ENCODE measurements around the gene RTP4. TPM values are rescaled to one million over a fixed set of nuclear protein-coding genes. Genes with fewer than 3 reads are reported as not detected.
"Not testable (repeated sequence)": the region's sequence is repeated elsewhere in the genome, so short reads cannot be mapped to it uniquely, and the experiment has no call there.

The RTP4 gene
- total RNA-seq, 2 donors from 2014 or later: 2.7 to 3.0 TPM

DNA sequence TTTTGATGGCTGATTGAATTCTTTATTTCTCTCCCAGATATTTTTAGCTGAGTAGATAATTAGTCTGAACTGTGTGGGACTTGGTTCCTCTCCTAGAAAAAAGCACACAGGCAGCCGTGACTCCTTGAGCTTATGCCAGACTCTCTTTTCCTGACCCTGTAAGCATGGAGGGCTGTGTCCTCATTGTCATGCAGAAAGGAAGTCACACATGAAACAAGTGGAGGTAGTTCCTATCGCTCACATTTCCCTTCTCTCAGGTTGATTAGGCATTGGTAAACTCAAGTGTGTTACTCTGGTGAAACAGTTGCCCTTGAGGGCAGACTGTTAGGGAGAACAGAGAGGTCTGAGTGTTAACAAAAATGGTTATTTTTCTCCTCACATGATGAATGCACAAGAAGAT is 6.3 kb upstream of the RTP4 start:
- intact Hi-C loops (cut with DNase I): loop anchor here in 1 of 2 donors (5.0 kb wide), 1 partner anchor 1160 kb away; no protein-coding TSS in a partner anchor
- no peak for DNase-seq (ENCODE audit: low spot score)

DNA sequence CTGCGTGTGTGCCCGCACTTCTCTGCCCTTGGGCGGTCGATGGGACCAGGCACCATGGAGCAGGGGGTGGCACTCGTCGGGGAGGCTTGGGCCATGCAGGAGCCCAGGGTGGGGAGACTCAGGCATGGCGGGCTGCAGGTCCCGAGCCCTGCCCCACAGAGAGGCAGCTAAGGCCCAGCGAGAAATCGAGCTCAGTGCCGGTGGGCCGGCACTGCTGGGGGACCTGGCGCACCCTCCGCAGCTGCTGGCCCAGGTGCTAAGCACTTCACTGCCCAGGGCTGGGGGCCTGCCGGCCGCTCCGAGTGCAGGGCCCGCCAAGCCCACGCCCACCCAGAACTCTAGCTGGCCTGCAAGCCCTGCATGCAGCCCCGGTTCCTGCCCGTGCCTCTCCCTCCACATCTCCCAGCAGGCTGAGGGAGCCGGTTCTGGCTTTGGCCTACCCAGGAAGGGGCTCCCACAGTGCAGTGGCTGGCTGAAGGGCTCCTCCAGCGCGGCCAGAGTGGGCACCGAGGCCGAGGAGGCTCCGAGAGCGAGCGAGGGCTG is 553 bp upstream of the RTP4 start:
- intact Hi-C loops (cut with DNase I): no loop called here
- no peak for DNase-seq (ENCODE audit: low spot score)

DNA sequence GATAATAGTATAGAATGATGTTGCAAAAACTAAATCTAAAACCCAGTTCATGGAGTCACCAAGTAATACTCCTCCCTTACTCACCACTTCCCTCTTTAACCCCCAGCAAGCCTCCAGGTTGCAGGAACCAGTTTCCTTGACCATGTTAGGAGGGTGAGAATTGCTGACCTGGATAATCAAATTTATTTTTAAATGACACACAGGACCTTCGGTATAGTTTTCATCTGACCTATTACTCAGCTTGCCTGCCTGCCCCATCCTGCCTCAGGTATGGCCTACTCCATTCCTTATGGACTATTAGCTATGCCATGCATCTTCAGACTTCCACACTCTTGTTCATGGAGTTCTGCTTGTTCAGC is 883 bp downstream of the RTP4 start:
- intact Hi-C loops (cut with DNase I): no loop called here

DNA sequence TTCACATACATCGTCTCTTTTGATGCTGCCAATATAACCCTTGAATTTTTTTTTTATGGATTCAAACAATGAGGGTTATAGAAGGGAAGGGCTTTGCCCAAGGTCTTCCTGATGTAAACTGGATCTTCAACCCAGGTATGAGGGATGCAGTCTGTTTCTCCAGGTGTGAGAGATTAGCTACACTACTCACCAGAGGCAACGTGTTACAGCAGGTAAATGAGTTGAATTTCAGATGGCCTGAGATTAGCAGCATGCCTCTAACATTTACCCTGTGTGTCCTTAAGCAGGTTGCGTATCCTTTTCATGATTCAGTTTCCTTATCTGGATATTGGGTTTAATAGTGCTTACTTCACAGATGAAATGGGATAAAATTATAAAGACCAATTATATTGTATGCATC is 1.9 kb downstream of the RTP4 start:
- DNase-seq (ENCODE audit: low spot score): no peak
- intact Hi-C loops (cut with DNase I): no loop called here

More for the DNA sequence above, 883 bp downstream of the RTP4 start:
- no peak for DNase-seq (ENCODE audit: low spot score)

DNA sequence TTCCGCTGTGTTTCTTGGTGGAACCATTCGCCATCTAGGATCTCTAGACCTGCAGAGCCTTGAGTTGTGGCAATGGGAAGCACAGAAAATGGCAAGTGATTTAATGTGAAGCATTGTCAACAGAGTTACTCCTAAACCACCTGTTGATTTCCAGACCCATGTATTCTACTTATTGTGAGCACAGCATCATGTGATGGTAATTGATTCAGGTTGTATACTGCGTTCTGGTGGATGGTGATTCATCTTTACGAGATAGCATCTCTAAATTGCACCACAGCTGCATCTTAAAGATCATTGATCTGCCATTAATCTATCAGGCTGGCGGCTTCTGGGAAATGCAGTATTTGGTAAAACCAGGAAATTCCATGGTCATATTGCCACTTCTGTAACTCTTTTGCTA is 7.4 kb downstream of the RTP4 start:
- intact Hi-C loops (cut with DNase I): no loop called here

DNA sequence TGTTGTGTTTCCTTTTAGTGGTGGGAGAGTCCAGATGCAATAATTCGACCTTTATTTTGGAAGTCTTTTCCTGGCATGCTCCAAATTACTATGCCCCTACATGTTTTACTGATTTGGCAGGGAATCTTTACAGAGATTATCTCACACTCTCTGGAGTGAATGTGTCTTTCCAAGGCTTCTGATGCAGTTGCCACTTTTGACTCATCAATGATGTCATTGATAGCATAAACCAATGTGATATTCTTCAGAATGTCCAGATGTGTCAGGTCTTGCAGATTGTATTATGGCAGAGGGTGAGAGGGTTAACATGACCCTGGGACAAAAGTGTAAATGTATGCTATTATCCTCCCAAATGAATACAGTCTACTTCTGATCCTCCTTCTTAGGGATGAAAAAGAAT is 9.7 kb downstream of the RTP4 start:
- no peak for DNase-seq (ENCODE audit: low spot score)
- intact Hi-C loops (cut with DNase I): no loop called here

More for the DNA sequence above, 7.4 kb downstream of the RTP4 start:
- DNase-seq (ENCODE audit: low spot score): no peak

DNA sequence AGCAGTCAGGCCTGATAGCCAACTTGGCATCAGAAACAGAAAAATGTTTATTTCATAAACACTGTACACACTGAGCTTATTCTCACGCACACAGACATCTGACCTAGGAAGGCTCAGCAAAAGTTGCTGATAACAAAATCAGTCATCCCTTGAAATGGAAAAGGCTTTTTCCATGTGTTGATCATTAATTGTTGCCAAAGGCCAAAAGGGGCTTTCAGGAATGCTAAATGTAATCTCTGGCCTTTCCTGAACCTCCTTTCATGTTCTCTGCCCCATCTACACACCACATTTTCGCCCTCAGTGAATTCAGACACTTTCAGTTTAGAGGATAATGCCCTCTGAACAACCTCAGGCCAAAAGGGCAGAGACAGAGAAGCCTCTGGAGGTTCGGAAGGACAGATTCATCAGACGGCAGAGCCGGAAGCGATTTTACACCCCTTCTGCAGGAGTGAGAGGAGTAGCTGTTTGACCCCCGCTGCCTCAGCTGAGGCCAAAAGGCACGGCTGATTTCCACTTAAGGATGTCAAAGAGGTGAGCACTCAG is 14.5 kb downstream of the RTP4 start:
- intact Hi-C loops (cut with DNase I): no loop called here
- no peak for DNase-seq (ENCODE audit: low spot score)

DNA sequence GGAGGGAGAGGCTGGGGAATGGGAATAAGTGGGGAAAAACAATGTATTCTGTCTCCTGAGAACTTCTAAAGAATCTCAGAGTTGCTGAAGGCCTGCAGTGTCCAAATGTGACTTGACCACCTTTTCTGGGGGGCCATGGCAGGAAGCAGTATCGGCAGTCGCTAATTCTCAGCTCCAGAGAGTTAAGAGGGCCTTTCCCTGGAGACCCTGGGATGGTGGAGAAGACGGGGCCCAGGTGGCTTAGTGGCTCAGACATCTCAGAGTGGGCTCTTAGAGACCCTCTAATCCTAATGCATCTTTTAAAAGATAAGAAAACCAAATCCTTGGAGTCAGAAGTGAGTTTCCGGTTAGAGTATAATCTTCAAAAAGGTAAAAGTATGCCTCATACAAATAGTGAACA is 15.1 kb downstream of the RTP4 start:
- no peak for DNase-seq (ENCODE audit: low spot score)
- intact Hi-C loops (cut with DNase I): no loop called here

DNA sequence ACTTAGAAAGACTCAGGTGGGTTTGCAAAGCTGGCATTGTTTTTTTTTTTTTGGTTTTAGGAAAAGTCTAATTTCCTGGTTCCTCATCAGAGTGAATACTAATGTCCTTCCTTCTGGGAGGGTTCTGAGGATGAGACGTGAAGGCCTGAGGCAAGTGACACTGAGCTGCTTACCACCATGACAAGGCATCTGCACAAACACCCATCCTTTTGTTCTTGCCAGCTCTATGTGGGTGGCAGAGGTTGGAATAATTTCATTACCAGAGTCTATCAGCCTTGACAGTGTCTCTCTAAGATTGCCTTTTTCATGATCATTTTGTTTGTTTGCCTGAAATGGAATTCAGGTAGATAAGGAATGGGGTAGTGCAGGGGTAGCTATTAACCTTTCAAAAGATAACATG is 17.1 kb downstream of the RTP4 start:
- no peak for DNase-seq (ENCODE audit: low spot score)
- intact Hi-C loops (cut with DNase I): no loop called here

DNA sequence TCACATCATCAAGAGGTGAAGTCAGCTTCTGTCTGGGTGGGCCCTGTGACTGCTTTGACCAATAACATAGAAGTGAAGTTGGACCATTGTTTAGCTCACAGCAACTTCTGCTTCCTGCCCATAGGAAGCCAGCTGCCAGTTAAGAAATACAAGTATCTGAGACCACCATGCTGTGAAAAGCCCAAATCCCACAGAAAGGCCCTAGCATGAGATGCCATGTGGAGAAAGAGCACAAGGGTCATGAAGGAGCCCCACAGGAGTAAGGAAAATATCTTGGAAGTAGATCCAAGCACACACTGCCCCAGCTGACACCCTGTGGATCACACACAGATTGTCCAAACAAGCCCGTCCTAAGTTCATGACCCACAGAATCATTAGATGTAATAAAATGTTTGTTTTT is 28.5 kb downstream of the RTP4 start:
- intact Hi-C loops (cut with DNase I): loop anchor here in 1 of 2 donors (1.0 kb wide), 1 partner anchor 7 kb away; no protein-coding TSS in a partner anchor
- no peak for DNase-seq (ENCODE audit: low spot score)

DNA sequence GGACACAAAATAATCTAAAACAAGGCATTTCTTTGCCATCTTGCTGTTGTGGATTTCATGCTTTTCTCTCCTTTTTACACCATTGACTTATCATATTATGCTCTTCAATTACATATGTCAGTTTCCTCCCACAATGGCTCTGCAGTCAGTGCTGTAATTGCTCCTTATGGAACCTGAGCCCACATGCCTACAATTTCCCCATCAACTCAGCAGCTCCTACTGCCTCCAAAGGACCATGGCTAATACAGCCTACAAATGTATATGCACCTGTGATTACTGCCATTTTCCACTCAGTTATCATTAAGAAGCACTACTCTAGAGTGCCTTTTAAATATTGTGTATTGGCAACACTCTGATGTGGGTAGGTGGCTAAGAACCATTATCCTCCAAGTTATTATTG is 30.8 kb downstream of the RTP4 start:
- intact Hi-C loops (cut with DNase I): no loop called here
- no peak for DNase-seq (ENCODE audit: low spot score)

DNA sequence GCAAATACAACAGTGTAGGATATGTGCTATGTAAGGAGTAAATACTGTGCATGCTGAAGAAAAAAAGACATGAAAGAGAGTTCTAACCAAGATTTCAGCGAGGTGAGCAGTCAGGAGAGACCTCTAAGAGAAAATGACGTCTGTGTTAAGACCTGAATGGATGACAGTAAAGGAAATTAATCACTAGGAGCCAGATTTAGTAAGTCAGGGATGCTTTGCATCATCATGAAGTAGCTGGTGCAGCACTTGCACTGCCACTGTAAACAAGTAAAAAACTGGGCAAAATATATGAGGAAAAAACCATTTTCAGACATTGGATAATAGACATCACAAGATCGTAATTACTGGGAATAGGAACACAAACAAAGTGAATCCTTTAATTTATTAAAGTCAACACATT is 32.6 kb downstream of the RTP4 start:
- DNase-seq (ENCODE audit: low spot score): no peak
- intact Hi-C loops (cut with DNase I): no loop called here

DNA sequence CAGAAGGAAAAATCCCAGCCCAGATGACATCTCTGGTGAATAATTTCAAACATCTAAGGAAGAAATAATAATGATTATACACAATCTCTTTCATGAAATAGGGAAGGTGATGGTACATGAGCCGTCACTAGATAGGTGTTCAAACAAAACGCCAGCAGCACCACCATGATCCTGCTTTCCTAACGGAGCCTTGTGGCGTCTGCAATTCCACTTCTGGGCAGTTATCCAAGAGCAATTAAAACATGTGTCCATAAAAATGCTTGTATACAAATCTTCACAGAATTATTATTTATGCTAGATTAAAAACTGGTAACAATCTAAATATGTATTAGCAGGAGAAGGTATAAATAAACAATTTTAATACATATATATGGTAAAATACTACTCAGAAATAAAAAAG is 33.7 kb downstream of the RTP4 start:
- intact Hi-C loops (cut with DNase I): no loop called here
- DNase-seq (ENCODE audit: low spot score): no peak

DNA sequence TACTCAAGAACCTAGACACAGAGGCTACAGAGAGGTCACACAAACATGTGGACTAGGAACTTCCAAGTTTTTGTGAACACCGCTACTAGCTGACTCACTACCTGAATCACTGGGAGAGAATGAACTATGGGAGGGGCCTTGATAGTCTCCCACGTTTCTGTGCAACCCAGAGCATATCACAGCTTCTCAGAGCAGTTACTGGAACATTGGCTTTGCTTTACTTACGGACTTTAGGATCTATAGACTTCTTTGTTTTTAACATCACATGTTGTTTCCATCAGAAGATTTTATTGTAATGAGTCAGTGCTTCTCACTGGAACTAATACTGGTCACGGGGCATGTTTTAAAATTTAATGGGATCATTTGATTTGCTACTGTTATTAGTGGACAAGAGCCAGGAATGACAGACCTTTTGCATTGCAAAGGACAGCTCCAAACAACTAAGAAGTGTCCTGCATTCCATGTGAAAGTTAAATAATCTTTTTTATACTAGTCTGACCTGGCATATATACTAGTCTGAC is 35.6 kb downstream of the RTP4 start:
- no peak for DNase-seq (ENCODE audit: low spot score)
- intact Hi-C loops (cut with DNase I): no loop called here

DNA sequence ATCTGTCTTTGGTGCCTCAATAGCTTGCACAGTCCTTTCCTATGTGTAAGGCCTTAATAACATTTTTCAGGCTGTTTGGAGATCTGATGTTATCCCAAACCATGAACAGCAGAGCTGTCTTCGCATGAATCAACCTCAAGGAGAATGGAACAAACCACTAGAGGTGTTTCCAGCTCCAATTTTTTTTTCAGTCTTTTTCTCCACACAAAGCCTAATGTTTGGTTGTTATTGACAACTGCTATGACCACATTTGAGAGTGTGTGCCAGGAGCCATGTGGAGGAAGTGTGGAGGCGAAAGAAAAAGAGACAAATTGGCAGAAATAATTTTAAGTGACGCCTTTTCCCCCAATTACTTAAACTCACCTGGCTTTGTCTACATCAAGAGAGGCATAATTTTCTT is 38.7 kb downstream of the RTP4 start:
- intact Hi-C loops (cut with DNase I): no loop called here

DNA sequence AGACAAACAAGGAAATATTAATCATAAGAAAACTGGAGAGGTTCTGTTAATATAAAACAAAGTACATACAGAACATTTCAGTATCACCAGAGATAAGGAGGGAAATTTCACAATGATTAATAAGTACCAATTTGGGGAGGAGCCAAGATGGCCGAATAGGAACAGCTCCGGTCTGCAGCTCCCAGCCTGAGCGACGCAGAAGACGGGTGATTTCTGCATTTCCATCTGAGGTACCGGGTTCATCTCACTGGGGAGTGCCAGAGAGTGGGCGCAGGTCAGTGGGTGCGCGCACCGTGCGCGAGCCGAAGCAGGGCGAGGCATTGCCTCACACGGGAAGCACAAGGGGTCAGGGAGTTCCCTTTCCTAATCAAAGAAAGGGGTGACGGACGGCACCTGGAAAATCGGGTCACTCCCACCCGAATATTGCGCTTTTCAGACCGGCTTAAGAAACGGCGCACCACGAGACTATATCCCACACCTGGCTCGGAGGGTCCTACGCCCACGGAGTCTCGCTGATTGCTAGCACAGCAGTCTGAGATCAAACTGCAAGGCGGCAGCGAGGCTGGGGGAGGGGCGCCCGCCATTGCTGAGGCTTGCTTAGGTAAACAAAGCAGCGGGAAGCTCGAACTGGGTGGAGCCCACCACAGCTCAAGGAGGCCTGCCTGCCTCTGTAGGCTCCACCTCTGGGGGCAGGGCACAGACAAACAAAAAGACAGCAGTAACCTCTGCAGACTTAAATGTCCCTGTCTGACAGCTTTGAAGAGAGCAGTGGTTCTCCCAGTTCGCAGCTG is 44.0 kb downstream of the RTP4 start:
- intact Hi-C loops (cut with DNase I); DNase-seq (ENCODE audit: low spot score): not testable (repeated sequence)

More for the DNA sequence above, 38.7 kb downstream of the RTP4 start:
- no peak for DNase-seq (ENCODE audit: low spot score)

Other genes with a start within 250 kb of the RTP4 start
- gene RPL39L, start 228.9 kb upstream of the RTP4 start, total RNA-seq: 1 to 10 TPM; 5.8 to 9.4 TPM
- not detected for gene RTP1, start 170.9 kb upstream of the RTP4 start, total RNA-seq
- gene MASP1, start 76.6 kb upstream of the RTP4 start, total RNA-seq: 10 to 100 TPM; 13.9 to 21.1 TPM

All from posterior vena cava (tissue), 2 donors.